ENCODE measurements around the gene THADA. TPM values are rescaled to one million over a fixed set of nuclear protein-coding genes. Genes with fewer than 3 reads are reported as not detected.

Gene THADA
- total RNA-seq, 1 experiment from 2014 or later, result 20.1 TPM

GRCh38 chr2:43400508-43400907 is 195.3 kb downstream of the THADA start:
- Histone ChIP-seq H3K23ac (ENCODE audit: insufficient read length, low read depth, low read length) (no peak overlapping the region), H4K20me1 (ENCODE audit: control insufficient read depth, insufficient read depth, insufficient read length) (no peaks in the 10 kb centered on the region), H3K27me3 (ENCODE audit: insufficient read depth, low read length) (no peaks in the 10 kb centered on the region), H3K18ac (ENCODE audit: insufficient read length, low read depth, low read length) (no peak overlapping the region), H3K79me2 (ENCODE audit: insufficient read depth, low read length) (no peaks in the 10 kb centered on the region), H3K56ac (ENCODE audit: insufficient read length, low read depth, low read length) (no peak overlapping the region), H2AK5ac (ENCODE audit: insufficient read length, low read length) (no peak overlapping the region), H3K23me2 (ENCODE audit: insufficient read length, low read depth, low read length, poor library complexity, severe bottlenecking) (no peaks in the 10 kb centered on the region), H4K5ac (ENCODE audit: insufficient read length, low read depth, low read length) (no peak overlapping the region), H2BK15ac (ENCODE audit: low read depth, low read length) (no peak overlapping the region), H2BK20ac (ENCODE audit: low read depth, low read length, poor library complexity, severe bottlenecking) (no peak overlapping the region), H4K8ac (replicated peaks; ENCODE audit: insufficient read length, low read depth, low read length) (no peak overlapping the region), H2AFZ (ENCODE audit: low read length) (no peak overlapping the region), H3K4me2 (ENCODE audit: insufficient read depth, insufficient read length, low read length) (no peak overlapping the region), H2BK12ac (ENCODE audit: insufficient read length, low read depth, low read length) (no peak overlapping the region), H3K4ac (ENCODE audit: low read depth, low read length) (no peak overlapping the region), H3K9me3 (ENCODE audit: control insufficient read depth, low read depth, low read length) (no peaks in the 10 kb centered on the region), H3T11ph (ENCODE audit: low read length) (no peak overlapping the region), H2BK5ac (ENCODE audit: insufficient read length, low read length) (no peak overlapping the region), H4K91ac (ENCODE audit: insufficient read length, low read depth, low read length) (no peak overlapping the region), H3K9ac (ENCODE audit: extremely low read depth, insufficient read length, low read length) (no peak overlapping the region), H3K14ac (ENCODE audit: insufficient read depth, low read length) (no peak overlapping the region), H3K79me1 (ENCODE audit: insufficient read depth, low read depth, low read length, poor library complexity, severe bottlenecking) (no peaks in the 10 kb centered on the region), H3K27ac (ENCODE audit: insufficient read length, low read depth, low read length) (no peak overlapping the region), H3K4me1 (ENCODE audit: insufficient read depth, low read length) (no peaks in the 10 kb centered on the region; the same call in 1 of the 2 replicates), H2BK120ac (ENCODE audit: low read depth, low read length, poor library complexity, severe bottlenecking) (no peak overlapping the region)
- no CpG with 5 or more reads among the region's 3 CpGs for WGBS (ENCODE audit: extremely low coverage, insufficient read length, low lambda C conversion rate)
- Mint-ChIP-seq H3K27ac (no peak overlapping the region), H3K4me3 (no peak overlapping the region), H3K4me1 (peaks cover 19 to 20% of the 10 kb centered on the region in 2 experiments), H3K9me3 (no peaks in the 10 kb centered on the region), H3K36me3 (ENCODE audit: insufficient read depth in 1 of 3, low read depth in 3 of 3) (no peaks in the 10 kb centered on the region), H3K27me3 (ENCODE audit: low read depth) (no peaks in the 10 kb centered on the region; the same call in 1 of the 2 replicates)
- no peak for DNase-seq
- no peak for TF ChIP-seq CTCF (conservative IDR thresholded peaks at IDR 0.05)

Measured in H9 (cell line).